Fibroblast of the aortic adventitia (primary cell): Measurements from ENCODE around the gene LMBR1. TPM values are rescaled to one million over a fixed set of nuclear protein-coding genes. Genes with fewer than 3 reads are reported as not detected.
"Not testable (repeated sequence)": the region's sequence is repeated elsewhere in the genome, so short reads cannot be mapped to it uniquely, and the experiment has no call there.

Source experiments
- DNase-seq: peaks from one replicate; pipeline ENCODE4 v3.0.0-alpha.2; 2010; ENCODE audit warnings: low read depth
- H3K4me3 ChIP-seq: 2 replicates; pipeline ENCODE4 v1.5.1; 2011; ENCODE audit warnings: low read depth, mild to moderate bottlenecking, control low read depth, low read length, moderate library complexity
- total RNA-seq: library from RNA; depleted of rRNA; stranded (reverse); fragments of >200 nt; gene quantifications from 2 replicates; pipeline ENCODE4 v1.2.3, GENCODE V29; 2012; ENCODE audit warnings: low replicate concordance
- TF ChIP-seq, protein P1 (sequence below): IDR thresholded peaks from 2 replicates; pipeline ENCODE4 v1.5.1; 2011; ENCODE audit warnings: mild to moderate bottlenecking, low read length, control low read depth, inconsistent platforms; ENCODE audit not compliant: insufficient read depth

The LMBR1 gene
- total RNA-seq, 1 donor, result 45.3 TPM

DNA sequence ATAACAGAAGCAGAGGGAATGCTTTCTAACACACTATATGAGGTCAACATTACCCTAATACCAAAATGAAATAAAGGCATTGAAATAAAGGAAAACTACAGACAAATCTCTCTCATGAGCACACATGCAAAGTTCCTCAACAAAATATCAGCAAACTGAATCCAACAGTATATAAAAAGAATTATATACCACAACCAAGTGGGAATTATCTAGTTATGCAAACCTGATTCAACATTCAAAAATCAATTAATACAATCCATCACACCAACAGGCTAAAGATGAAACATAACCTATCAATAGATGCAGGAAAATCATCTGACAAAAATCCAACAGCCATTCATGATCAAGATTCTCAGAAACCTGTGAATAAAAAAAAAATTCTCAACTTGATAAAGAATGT is 34.5 kb downstream of the LMBR1 start:
- TF ChIP-seq, protein P1, sequence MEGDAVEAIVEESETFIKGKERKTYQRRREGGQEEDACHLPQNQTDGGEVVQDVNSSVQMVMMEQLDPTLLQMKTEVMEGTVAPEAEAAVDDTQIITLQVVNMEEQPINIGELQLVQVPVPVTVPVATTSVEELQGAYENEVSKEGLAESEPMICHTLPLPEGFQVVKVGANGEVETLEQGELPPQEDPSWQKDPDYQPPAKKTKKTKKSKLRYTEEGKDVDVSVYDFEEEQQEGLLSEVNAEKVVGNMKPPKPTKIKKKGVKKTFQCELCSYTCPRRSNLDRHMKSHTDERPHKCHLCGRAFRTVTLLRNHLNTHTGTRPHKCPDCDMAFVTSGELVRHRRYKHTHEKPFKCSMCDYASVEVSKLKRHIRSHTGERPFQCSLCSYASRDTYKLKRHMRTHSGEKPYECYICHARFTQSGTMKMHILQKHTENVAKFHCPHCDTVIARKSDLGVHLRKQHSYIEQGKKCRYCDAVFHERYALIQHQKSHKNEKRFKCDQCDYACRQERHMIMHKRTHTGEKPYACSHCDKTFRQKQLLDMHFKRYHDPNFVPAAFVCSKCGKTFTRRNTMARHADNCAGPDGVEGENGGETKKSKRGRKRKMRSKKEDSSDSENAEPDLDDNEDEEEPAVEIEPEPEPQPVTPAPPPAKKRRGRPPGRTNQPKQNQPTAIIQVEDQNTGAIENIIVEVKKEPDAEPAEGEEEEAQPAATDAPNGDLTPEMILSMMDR, result no peak
- DNase-seq, result no peak

DNA sequence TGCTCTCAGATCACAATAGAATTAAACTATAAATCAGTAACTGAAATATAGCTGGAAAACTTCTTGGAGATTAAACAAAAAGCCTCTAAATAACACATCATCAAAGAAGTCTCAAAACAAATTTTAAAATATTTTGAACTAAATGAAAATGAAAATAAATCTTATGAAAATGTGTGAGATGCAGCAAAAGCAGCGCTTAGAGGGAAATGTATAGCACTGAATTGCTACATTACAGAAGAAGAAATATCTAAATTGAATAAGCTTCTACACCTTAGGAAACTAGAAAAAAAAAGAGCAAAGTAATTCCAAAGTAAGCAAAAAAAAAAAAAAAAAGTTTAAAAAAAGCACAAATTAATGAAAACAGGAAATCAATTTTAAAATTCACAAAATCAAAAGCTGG is 35.2 kb downstream of the LMBR1 start:
- no peak for DNase-seq
- H3K4me3 ChIP-seq, result no peak overlapping the region
- TF ChIP-seq, protein P1, result no peak

More for the DNA sequence above, 34.5 kb downstream of the LMBR1 start:
- no peak overlapping the region for H3K4me3 ChIP-seq

DNA sequence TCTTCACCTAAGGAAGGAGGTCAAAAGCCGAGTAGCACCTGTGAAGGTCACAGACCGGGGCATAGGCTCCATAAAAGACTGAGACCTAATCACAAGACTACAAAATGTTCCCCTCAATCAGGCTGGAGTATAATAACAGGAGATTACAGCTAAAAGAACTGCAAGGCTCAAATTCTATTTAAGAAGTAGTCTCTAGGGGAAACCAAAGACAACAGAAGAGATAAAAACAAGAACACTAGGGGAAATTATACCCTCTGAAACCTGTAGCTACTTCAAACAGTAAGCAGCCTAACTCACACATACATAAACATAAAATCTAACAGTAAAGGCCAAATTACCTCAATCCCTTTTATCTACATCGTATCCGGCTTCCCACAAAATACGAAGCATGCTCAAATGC is 38.3 kb downstream of the LMBR1 start:
- TF ChIP-seq, protein P1, result no peak
- DNase-seq, result no peak
- H3K4me3 ChIP-seq, result no peak overlapping the region

DNA sequence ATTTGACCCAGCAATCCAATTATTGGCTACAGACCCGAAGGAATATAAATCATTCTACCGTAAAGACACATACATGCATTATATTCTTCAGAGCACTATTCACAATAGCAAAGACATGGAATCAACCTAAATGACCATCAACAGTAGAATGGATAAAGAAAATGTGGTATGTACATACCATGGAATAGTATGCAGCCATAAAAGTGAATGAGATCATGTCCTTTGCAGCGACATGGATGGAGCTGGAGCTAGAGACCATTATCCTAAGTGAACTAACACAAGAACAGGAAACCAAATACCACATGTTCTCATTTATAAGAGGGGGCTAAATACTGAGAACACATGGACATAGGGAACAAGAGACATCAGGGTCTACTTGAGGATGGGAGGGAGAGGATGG is 44.0 kb downstream of the LMBR1 start:
- DNase-seq, result no peak
- TF ChIP-seq, protein P1, result no peak
- no peak overlapping the region for H3K4me3 ChIP-seq

DNA sequence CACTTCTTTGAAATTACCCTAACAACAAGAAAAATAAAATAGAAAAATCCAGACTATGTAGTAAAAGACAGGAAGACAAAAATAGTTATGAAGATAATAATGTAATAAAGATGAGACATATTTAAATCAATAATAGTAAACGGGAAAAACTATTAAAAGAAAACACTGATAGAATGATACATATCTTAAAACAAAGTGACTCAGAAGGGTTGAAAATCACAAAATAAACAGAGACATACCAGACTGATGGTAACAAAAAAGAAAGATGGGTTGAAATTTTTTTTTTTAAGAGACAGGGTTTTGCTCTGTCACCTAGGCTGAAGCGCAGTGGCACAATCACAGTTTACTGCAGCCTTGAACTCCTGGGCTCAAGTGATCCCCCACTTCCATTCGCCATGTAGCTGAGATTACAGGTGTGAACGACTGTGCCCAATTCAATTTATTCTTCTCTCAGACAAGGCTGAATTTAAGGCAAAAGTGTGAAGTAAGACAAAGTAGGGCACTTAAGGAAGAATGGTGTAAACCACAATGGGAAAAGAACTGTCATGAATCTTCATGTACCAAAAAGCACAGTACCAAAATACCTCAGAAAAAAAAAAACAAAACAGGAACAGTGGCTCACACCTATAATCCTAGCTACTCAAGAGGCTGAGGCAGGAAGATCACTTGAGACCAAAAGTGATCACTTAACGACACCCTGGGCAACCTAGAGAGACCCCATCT is 47.4 kb downstream of the LMBR1 start:
- TF ChIP-seq, protein P1, result no peak
- no peak for DNase-seq
- no peak overlapping the region for H3K4me3 ChIP-seq

DNA sequence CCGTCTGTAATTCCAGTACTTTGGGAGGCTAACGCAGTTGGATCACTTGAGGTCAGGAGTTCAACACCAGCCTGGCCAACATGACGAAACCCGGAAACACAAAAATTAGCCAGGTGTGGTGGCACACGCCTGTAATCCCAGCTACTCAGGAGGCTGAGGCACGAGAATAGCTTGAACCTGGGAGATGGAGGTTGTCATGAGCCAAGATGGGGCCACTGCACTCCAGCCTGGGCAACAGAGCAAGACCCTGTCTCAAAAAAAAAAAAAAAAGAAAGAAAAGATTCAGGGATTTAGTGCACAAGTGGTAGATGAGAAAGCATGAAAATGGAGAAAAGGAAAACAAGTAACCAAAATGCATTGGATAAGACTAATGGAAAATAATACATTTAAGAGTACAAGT is 49.4 kb downstream of the LMBR1 start:
- H3K4me3 ChIP-seq, DNase-seq: not testable (repeated sequence)

DNA sequence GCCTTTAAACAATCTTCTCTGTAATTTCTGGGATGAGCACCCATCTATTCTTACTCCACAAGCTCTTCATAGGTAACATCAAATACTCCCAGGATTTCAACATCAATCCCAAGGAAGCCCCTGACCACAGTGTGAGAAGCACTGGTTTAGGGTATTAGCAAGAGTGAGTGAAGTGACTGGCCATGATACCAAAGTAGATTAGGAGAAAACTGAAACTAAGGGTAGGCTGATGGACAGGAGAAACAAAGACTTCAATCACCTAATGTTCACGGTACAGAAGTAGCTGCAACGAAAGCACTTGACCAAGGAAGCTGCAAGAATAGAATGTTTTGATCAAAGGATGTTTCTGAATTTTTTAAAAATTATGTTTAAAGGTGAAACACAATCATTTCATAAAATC is 49.8 kb downstream of the LMBR1 start:
- H3K4me3 ChIP-seq, result no peak overlapping the region
- TF ChIP-seq, protein P1, result no peak
- DNase-seq, result no peak
